Upper lobe of left lung (tissue), 6 donors: Measurements from ENCODE around the gene SATB1. TPM values are rescaled to one million over a fixed set of nuclear protein-coding genes. Genes with fewer than 3 reads are reported as not detected.

Experiments used
- ATAC-seq, 2 donors: fragments of 200-7000 bp; cut with Tn5 transposase; one replicate each; pipeline ENCODE4 v1.9.1; 2022; ENCODE audit warnings: mild to moderate bottlenecking in 2 of 2, moderate library complexity in 2 of 2; ENCODE audit not compliant: low FRiP score in 2 of 2
- DNase-seq, 2 donors: peaks; one replicate each; pipeline ENCODE4 v3.0.0-alpha.2; 2019 to 2020
- H3K27ac ChIP-seq, 4 donors: fragments of 200-600 bp; sonication (generic); one replicate each; pipeline ENCODE4 v1.5.1; 2016 to 2019
- H3K27me3 ChIP-seq, 4 donors: fragments of 200-600 bp; sonication (generic); one replicate each; pipeline ENCODE4 v1.5.1; 2017 to 2019
- H3K36me3 ChIP-seq, 4 donors: fragments of 200-600 bp; sonication (generic); one replicate each; pipeline ENCODE4 v1.5.1; 2016 to 2019
- H3K4me1 ChIP-seq, 4 donors: fragments of 200-600 bp; sonication (generic); one replicate each; pipeline ENCODE4 v1.5.1; 2018 to 2019
- H3K4me3 ChIP-seq, 4 donors: fragments of 200-600 bp; sonication (generic); one replicate each; pipeline ENCODE4 v1.5.1; 2017 to 2019; ENCODE audit warnings: mild to moderate bottlenecking in 2 of 4, moderate library complexity in 1 of 4
- H3K9me3 ChIP-seq, 4 donors: fragments of 200-600 bp; sonication (generic); one replicate each; pipeline ENCODE4 v1.5.1; 2018 to 2019
- CTCF ChIP-seq, 6 experiments: fragments of 450-650 bp in 4 of 6; fragments of 200-600 bp in 2 of 6; sonication (generic) in 2 of 6; IDR thresholded peaks; one replicate each; pipeline ENCODE4 v1.5.1; 2016 to 2019; ENCODE audit warnings: antibody characterized with exemption in 6 of 6
- EP300 ChIP-seq, 4 donors: sonication (generic); formaldehyde crosslinking; IDR thresholded peaks; one replicate each; pipeline ENCODE4 v1.5.1; 2017; ENCODE audit warnings: antibody characterized with exemption in 4 of 4, control low read depth in 2 of 4
- POLR2A ChIP-seq, 4 donors: fragments of 450-650 bp; IDR thresholded peaks; one replicate each; pipeline ENCODE4 v1.5.1; 2016 to 2017; ENCODE audit warnings: antibody characterized with exemption in 4 of 4, mild to moderate bottlenecking in 2 of 4
- POLR2AphosphoS5 ChIP-seq, 2 donors: sonication (generic); formaldehyde crosslinking; IDR thresholded peaks; one replicate each; pipeline ENCODE4 v1.5.1; 2017; ENCODE audit warnings: antibody characterized with exemption in 2 of 2
- WGBS, 2 donors: methylation state at CpG; one replicate each; pipeline ENCODE4 v1.1.5; 2017 to 2018; 5-methylcytosine and 5-hydroxymethylcytosine counted together
- total RNA-seq, 6 donors: library from RNA; depleted of rRNA in 4 of 6; stranded (reverse); fragments of >200 nt in 4 of 6; gene quantifications; one replicate each; pipeline versions ENCODE4 v1.1.0 to v1.2.1, GENCODE V29; 2016 to 2021
- donor health status: DM: no; HTN: no; CAD: no; lungs with moderate emphysema.
- donor health status: DM: no; HTN: yes; CAD: no; lungs with severe emphysema.

Gene SATB1
- total RNA-seq, 6 donors from 2014 or later, result 25.4 to 80.7 (median 45.0) TPM

GRCh38 chr3:18379647-18380046 lies 45.5 kb downstream of the SATB1 start:
- no peak for ATAC-seq
- TF ChIP-seq POLR2AphosphoS5 (IDR thresholded peaks at IDR 0.05) (no peak), POLR2A (IDR thresholded peaks at IDR 0.05) (no peak), EP300 (IDR thresholded peaks at IDR 0.05) (no peak), CTCF (IDR thresholded peaks at IDR 0.05) (no peak)
- DNase-seq, result no peak
- Histone ChIP-seq H3K27me3 (no peaks in the 10 kb centered on the region), H3K4me3 (no peak overlapping the region), H3K4me1 (no peaks in the 10 kb centered on the region), H3K9me3 (no peaks in the 10 kb centered on the region), H3K27ac (no peak overlapping the region), H3K36me3 (peaks cover 0 to 35% (median 0%) of the 10 kb centered on the region in 4 donors)
- 89 to 100% methylated on average over 2 of the region's 2 CpGs for WGBS, 2 donors

GRCh38 chr3:18378218-18378617 lies 46.9 kb downstream of the SATB1 start:
- TF ChIP-seq CTCF (IDR thresholded peaks at IDR 0.05) (no peak), POLR2AphosphoS5 (IDR thresholded peaks at IDR 0.05) (no peak)
- Histone ChIP-seq H3K27ac (no peak overlapping the region), H3K9me3 (no peaks in the 10 kb centered on the region), H3K4me1 (no peaks in the 10 kb centered on the region), H3K4me3 (no peak overlapping the region), H3K36me3 (peaks cover 0 to 38% (median 0%) of the 10 kb centered on the region in 4 donors), H3K27me3 (no peaks in the 10 kb centered on the region)
- DNase-seq (no peak), ATAC-seq (no peak)
- 83 to 87% methylated on average over 2 of the region's 2 CpGs for WGBS, 2 donors

GRCh38 chr3:18376682-18377081 lies 48.5 kb downstream of the SATB1 start:
- 94% methylated on average over 3 of the region's 3 CpGs for WGBS, 2 donors
- Histone ChIP-seq H3K4me1 (no peaks in the 10 kb centered on the region), H3K9me3 (no peaks in the 10 kb centered on the region), H3K36me3 (peaks cover 0 to 38% (median 0%) of the 10 kb centered on the region in 4 donors), H3K27me3 (no peaks in the 10 kb centered on the region), H3K4me3 (no peak overlapping the region), H3K27ac (no peak overlapping the region)
- DNase-seq, result no peak
- no peak for ATAC-seq
- TF ChIP-seq POLR2A (IDR thresholded peaks at IDR 0.05) (no peak), CTCF (IDR thresholded peaks at IDR 0.05) (no peak), EP300 (IDR thresholded peaks at IDR 0.05) (no peak), POLR2AphosphoS5 (IDR thresholded peaks at IDR 0.05) (no peak)

- ATAC-seq, result no peak
- H3K9me3 ChIP-seq, result no peaks in the 10 kb centered on the region
- 82 to 86% methylated on average over 4 of the region's 4 CpGs for WGBS, 2 donors
- H3K4me3 ChIP-seq, result no peak overlapping the region
- no peak overlapping the region for H3K27ac ChIP-seq
- H3K27me3 ChIP-seq, result no peaks in the 10 kb centered on the region
- no peaks in the 10 kb centered on the region for H3K4me1 ChIP-seq
- H3K36me3 ChIP-seq, result peaks cover 0 to 44% (median 0%) of the 10 kb centered on the region in 4 donors
- TF ChIP-seq EP300 (IDR thresholded peaks at IDR 0.05), result no peak
- no peak for TF ChIP-seq CTCF (IDR thresholded peaks at IDR 0.05)
- DNase-seq, result no peak
Measured at GRCh38 chr3:18372786-18373405, 52.2 kb downstream of the SATB1 start.

- ATAC-seq, result no peak
- no peaks in the 10 kb centered on the region for H3K27me3 ChIP-seq
- no peaks in the 10 kb centered on the region for H3K4me1 ChIP-seq
- H3K36me3 ChIP-seq, result peaks cover 0 to 31% (median 0%) of the 10 kb centered on the region in 4 donors
- DNase-seq, result no peak
- H3K4me3 ChIP-seq, result no peak overlapping the region
- TF ChIP-seq CTCF (IDR thresholded peaks at IDR 0.05) (no peak), EP300 (IDR thresholded peaks at IDR 0.05) (no peak), POLR2AphosphoS5 (IDR thresholded peaks at IDR 0.05) (no peak), POLR2A (IDR thresholded peaks at IDR 0.05) (no peak)
- WGBS, 2 donors, result 93 to 96% methylated on average over 7 of the region's 7 CpGs
- no peak overlapping the region for H3K27ac ChIP-seq
- no peaks in the 10 kb centered on the region for H3K9me3 ChIP-seq
Measured at GRCh38 chr3:18370672-18371071, 54.5 kb downstream of the SATB1 start.
